Hematopoietic multipotent progenitor cell treated with erythropoietin and hydrocortisone succinate and interleukin-3 and kit ligand, for 8 days (in vitro differentiated cells): ENCODE data around the gene ATG3.
"Not testable (repeated sequence)": the region's sequence is repeated elsewhere in the genome, so short reads cannot be mapped to it uniquely, and the experiment has no call there.

Source experiments
- DNase-seq: peaks from one replicate; pipeline ENCODE4 v3.0.0-alpha.2; 2015

Gene ATG3

DNA sequence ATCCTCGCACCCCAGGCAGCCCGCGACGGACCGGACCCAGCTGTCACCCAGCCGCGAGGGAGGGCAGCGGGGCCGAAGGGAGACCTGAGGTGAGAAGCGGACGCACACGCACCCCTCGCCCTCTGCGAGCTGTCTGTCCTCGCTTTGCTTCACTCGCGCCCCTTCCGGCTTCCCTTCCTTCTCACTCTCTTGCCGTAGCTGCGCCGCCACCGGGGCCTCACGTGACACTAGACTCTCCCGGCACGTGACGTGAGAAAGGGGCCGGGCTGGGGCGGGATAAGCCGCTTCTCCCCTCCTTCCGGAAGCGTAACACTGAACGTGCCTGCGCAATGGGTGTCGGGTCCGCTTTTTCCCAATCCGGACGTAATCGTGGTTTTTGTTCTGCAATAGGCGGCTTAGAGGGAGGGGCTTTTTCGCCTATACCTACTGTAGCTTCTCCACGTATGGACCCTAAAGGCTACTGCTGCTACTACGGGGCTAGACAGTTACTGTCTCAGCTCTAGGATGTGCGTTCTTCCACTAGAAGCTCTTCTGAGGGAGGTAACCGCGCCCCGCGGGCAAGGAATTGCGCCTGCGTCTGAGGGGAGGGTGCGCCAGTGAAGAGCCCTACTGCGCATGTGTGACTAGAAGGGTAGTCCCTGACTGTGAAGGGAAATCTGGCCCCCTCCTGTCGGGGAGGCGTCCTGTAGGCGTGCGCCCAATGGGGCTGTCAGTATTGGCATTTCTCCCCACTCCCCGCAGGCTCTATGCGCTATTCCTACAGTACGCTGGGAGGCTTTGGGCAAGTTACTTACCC is at the start of gene ATG3, which contains the start of gene SLC35A5:
TSS of gene ATG3 (minus strand) at position 229 of the 796 bp plus-strand sequence. CDS start 434 bp downstream, outside the sequence.
TSS of gene SLC35A5 (plus strand) at position 312 of the 796 bp plus-strand sequence. CDS start 1,359 bp downstream, outside the sequence.
- peak; percentile 99 for DNase-seq

DNA sequence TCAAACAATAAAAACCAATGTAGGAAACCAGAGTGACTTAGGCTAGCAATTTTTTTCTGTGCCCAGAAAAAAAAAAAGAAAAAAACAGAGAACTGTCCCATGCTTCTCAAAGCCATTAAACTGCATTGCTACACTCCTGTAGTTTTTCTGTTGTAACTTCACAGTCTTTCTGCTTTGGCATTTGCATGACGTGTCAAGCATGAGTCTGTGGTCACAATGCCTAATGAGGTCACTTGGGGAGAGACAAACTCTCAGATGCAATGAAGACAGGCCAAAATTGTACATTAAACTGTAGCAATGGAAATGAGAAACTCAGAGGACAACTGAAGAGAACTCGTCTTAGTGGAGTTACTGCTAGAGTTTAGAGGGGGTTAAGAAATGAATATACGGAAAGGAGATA is 48.4 kb upstream of the ATG3 start:
- DNase-seq = no peak

- DNase-seq = no peak
Measured at GRCh38 chr3:112607863-112608262, 46.1 kb upstream of the ATG3 start.

DNA sequence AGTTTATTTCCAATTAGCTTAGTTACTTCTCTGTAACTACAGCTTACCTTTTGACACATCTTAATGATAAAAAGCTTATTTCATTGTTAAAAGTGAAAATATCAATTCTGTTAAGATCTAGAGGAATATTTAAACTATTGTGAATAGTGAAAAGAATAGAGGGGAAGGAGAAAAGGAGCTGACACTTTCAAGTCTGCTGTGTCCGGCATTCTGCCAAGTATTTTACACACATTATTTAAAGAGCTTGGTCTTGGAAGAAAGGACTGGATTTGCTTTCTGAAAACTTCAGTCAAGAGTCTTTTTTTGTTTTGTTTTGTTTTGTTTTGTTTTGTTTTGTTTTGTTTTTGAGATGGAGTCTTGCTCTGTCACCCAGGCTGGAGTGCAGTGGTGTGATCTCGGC is 44.3 kb upstream of the ATG3 start:
- DNase-seq = no peak

- DNase-seq = no peak
Measured at GRCh38 chr3:112605285-112605684, 43.5 kb upstream of the ATG3 start.

- DNase-seq = peak; percentile 7
Measured at GRCh38 chr3:112604536-112604935, 42.8 kb upstream of the ATG3 start.

GRCh38 chr3:112602217-112602838 is 40.6 kb upstream of the ATG3 start:
- DNase-seq = no peak

DNA sequence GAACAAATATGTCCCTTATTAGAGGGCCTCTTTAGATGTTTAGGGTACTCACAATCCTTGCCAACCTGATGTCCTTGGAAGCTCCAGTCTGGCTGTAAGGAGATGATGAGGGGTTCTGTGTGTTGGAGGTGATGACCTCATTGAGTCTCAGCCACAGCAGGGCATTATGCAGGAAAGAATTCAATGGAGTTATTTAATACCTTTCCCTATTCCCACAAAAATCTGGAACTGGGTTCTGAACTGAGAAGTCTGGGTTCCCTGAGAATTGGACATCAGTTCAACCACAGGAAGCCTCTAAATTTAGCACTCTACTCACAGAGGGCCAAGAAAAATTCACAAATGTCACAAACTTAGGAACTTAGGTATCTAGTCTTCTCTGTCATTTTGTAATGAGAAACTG is 37.0 kb upstream of the ATG3 start:
- no peak for DNase-seq

GRCh38 chr3:112597945-112598344 is 36.2 kb upstream of the ATG3 start:
- DNase-seq = no peak

- DNase-seq = no peak
Measured at GRCh38 chr3:112594856-112595255, 33.1 kb upstream of the ATG3 start.

DNA sequence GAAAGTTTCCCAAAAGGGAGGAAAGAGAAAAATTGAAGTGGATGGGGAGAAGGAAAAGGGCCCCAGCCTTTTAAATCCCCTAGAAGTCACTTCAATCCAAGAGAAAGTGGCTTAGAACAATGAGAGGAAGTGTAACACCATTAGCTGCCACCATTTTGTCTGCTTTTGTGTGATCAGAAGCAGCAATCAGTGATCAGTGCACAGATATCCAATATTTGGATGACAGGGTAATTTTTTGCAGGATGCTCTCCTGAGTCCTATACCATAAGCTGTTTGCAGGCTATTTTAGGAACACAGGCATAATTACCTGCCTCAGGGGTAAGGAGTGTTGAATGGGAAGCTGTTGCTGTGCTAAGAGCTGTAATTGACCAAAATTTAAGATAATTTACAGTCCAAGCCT is 31.5 kb upstream of the ATG3 start:
- DNase-seq = no peak

DNA sequence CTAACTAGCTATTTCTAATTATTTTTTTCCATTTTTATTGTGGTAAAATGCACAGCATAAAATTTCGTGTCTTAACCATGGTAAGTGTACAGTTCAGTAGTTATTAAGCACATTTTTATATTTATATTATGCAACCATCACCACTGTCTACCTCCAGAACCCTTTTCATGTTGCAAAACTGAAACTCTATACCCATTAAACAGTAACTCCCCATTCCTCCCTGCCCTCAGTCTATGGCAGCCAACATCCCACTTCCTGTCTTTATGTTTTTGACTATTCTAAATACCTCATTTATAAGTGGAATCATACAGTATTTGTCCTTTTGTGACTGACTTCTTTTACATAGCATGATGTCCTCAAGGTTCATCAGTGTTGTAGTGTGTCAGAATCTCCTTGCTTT is 25.6 kb upstream of the ATG3 start:
- DNase-seq = no peak

- DNase-seq = no peak
Measured at GRCh38 chr3:112585782-112586181, 24.0 kb upstream of the ATG3 start.

GRCh38 chr3:112583105-112583504 is 21.3 kb upstream of the ATG3 start:
- DNase-seq = no peak

- DNase-seq = peak; percentile 45
Measured at GRCh38 chr3:112582244-112582874, 20.6 kb upstream of the ATG3 start.

DNA sequence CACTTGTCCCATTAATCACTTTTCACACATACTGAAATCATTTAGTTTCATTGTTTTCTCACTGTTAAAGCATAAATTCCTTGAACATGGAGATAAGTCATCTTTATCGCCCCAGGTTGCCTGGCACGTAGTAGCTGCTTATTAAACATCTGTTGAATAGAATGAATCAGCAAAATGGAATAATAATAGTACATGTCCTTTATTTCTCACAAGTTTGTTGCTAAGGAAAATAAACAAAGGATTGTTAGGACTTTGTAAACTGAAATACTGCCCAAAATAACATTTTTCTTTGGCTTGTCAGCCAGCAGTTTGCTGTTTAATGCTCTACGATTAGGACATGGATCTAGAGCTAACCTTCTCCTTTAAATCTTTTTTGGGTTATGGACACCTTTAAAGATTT is 17.9 kb upstream of the ATG3 start:
- no peak for DNase-seq

DNA sequence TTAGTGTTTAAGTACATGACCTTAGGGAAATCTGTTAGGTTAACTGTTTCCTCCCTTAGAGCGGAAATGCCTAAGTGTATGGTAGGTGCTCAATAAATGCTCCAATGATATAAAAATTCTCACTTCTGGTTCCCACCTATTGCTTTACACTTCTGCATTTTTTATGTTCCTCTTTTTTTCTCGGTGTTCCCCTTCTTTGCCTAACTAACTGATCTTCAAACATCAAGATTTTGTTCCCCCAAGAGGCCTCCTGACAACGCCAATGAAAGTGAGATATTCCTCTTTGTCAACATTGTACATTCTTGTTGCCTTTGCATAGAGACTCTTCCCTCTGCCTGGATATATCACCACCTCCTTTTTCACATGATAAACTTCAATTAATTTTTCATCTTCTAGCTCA is 17.5 kb upstream of the ATG3 start:
- no peak for DNase-seq

GRCh38 chr3:112572701-112573100 is 10.9 kb upstream of the ATG3 start:
- no peak for DNase-seq

DNA sequence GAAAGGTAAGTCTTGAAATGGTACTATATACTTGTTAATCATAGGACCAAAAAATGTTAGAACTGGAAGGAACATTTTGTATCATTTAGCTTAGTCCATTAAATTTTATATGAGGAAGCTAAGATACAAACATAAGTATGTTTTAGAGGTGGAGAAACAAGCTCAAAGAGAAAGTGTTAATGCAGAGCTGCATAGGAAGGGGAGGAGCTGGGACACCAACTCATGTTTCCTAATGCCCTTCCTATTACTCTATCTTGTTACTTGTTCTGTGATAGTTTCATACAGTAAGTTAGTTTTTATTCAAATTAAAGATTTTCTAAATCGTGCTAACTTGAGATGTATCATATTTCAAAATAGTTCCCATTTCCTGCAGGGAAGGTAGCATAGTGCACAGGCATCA is 7.5 kb upstream of the ATG3 start:
- no peak for DNase-seq

DNA sequence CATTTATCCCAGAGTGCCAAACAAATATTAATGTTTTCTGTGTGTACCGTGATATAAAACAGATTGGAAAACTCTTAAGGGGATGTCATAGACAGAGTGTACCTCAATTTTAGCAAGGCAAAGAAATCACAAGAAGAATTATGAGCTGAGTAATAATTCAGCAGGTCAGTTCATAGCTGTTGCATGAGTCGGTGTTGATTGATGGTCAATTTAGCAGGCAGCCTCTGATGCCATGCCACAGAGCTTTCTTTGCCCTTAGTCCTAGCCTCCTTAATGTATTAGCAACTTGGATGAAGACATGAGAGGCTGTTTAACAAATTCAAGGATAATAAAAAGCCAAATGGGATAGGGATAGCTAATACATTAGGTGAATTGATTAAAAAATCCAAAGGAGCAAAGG is 6.9 kb upstream of the ATG3 start:
- DNase-seq = no peak

- no peak for DNase-seq
Measured at GRCh38 chr3:112564940-112565305, 3.2 kb upstream of the ATG3 start.

- not testable (repeated sequence) for DNase-seq
Measured at GRCh38 chr3:112564247-112564939, 2.6 kb upstream of the ATG3 start.

DNA sequence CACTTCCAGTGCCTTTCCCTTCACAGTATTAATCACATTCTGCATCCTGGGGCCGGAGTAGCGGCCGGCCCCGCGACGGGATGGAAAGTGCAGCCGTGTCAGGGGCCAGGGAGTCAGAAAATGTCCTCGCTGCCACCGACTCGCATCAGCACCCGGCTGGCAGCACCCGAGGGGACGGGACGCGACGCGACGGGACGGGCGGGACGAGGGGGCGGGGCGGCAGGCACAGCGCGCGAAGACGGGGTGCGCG is 353 bp downstream of the ATG3 start:
- no peak for DNase-seq
